CD4-positive, alpha-beta T cell treated with Interferon alpha-2 for 1 hour (primary cell): ENCODE data around the gene ZNF778.
"Not testable (repeated sequence)": the region's sequence is repeated elsewhere in the genome, so short reads cannot be mapped to it uniquely, and the experiment has no call there.

Experiments used
- DNase-seq, 2 donors: peaks; one replicate each; pipeline ENCODE4 v3.0.0-alpha.2; 2020 to 2022

Gene ZNF778

GRCh38 chr16:89183463-89183862, 34.0 kb upstream of the ZNF778 start:
- DNase-seq: no peak

- no peak for DNase-seq
Observed at GRCh38 chr16:89183975-89184676, 33.4 kb upstream of the ZNF778 start.

DNA sequence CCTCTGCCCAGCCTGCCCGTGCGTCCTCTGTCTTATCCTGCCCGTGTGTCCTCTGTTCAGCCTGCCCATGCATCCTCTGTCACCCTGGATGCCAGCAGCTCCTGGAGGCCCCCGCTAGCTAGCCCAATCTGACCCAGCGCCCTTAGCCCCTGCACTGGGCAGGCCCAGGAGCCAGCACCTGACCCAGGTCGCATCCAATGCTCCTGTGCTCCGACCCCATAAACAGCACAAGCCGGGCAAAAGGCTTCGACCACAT, 32.9 kb upstream of the ZNF778 start:
- no peak for DNase-seq

DNA sequence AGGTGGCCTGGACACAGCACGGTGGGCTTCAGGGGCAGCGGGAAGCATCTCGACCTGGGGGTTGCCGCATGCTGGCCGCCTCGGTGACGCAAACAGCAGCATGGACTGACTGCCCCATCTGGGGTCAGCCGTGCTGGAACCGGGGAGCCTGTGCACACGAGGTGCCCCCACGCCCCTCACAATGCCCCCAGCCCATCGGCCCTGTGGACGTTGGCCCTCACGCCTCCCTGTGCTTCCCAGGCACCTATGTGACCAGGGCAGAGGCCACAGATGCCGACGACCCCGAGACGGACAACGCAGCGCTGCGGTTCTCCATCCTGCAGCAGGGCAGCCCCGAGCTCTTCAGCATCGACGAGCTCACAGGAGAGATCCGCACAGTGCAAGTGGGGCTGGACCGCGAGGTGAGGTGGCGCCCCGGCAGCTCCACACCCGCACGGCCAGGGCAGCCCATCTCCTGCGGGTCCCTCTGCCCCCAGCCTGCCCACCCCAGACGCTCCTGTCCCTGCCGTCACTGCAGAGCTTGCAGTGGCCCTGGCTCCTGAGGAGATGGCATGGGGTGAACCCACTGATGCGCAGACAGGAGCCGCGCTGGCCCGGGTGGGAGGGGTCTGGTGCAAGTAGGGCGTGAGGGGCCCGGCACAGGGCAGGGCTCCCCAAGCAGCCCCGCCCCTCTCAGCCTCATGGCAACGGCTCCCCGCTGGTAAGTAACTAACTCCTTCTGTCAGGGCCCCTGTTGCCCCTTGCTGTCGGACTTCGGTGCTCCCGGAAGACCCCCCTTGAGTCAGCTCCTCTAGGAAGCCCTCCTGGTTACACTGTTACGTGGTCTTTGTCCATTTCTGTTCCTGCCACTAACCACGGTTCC, 32.3 kb upstream of the ZNF778 start:
- DNase-seq: no peak

- DNase-seq: not testable (repeated sequence)
Observed at GRCh38 chr16:89185887-89186592, 31.5 kb upstream of the ZNF778 start.

- not testable (repeated sequence) for DNase-seq
Observed at GRCh38 chr16:89186593-89187031, 30.9 kb upstream of the ZNF778 start.

DNA sequence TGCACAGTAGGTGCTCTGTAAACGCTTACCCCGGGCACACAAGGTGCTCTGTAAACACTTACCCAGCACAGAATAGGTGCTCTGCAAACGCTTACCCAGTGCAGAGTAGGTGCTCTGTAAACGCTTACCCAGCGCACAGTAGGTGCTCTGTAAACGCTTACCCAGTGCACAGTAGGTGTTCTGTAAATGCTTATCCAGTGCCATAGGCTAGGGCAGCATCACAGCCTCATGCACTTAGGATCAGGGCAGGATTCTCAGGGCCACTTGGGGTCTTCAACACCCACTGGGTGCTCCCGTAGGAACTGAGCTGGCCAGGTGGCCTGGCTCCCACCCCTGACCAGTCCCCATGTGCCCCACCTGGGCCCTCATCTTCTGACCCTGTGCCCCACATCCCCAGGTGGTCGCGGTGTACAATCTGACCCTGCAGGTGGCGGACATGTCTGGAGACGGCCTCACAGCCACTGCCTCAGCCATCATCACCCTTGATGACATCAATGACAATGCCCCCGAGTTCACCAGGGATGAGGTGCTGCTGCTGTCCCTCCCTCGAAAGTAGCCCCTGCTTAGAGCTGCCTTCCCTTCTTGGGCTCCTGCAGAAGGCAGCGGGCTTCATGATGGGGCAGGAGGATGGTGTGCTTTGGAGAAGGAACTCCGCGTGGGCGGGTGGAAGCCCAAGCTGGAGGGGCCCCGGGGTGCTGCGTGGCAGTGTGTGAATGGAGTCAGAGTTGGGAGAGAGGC, 30.3 kb upstream of the ZNF778 start:
- DNase-seq: peak in 1 of 2 donors; percentile 25

- no peak for DNase-seq
Observed at GRCh38 chr16:89187770-89188392, 29.6 kb upstream of the ZNF778 start.

DNA sequence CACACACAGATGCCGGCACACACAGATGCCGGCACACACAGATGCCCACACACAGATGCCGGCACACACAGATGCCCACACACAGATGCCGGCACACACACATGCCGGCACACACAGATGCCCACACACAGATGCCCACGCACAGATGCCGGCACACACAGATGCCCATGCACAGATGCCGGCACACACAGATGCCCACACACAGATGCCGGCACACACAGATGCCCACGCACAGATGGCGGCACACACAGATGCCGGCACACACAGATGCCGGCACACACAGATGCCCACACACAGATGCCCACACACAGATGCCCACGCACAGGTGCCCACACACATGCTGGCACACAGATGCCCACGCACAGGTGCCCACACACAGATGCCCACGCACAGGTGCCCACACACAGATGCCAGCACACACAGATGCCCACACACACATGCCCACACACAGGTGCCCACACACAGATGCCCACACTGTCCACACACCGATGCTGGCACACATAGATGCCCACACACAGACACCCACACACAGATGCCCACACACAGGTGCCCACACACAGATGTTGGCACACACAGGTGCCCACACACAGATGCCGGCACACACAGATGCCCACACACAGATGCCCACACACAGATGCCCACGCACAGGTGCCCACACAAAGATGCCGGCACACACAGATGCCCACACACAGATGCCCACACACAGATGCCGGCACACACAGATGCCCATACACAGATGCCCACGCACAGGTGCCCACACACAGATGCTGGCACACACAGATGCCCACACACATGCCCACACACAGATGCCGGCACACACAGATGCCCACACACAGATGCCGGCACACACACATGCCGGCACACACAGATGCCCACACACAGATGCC, 28.8 kb upstream of the ZNF778 start:
- DNase-seq: not testable (repeated sequence)

GRCh38 chr16:89189358-89190025, 28.0 kb upstream of the ZNF778 start:
- no peak for DNase-seq

DNA sequence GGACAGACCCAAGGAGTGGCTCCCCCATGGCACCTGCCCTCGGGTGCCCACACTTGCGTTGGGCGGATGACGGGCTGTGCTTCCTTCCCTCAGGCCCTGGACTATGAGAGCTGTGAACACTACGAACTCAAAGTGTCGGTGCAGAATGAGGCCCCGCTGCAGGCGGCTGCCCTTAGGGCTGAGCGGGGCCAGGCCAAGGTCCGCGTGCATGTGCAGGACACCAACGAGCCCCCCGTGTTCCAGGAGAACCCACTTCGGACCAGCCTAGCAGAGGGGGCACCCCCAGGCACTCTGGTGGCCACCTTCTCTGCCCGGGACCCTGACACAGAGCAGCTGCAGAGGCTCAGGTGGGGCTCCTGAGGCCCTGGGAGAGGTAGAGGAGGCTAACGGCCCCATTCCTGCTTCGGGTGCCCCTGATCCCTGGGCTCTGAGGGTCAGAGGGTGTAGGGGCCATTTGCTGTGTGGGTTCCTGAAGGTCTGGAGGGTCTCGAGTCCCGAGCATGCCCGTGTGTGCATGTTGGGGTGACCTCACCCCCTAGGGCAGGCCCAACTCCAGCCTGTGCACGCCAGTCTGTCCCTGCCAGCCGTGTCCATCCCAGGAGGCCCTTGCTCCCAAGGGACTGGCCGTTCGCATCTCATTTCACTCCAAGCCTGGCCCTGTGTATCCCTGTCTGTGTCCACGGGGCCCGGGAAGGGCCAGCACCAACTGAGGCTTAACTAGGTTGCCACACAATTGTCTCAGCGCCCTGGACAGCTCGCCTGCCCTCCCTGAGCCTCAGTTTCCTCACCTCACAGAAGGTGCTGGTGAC, 27.1 kb upstream of the ZNF778 start:
- no peak for DNase-seq

- no peak for DNase-seq
Observed at GRCh38 chr16:89191033-89191900, 26.2 kb upstream of the ZNF778 start.

GRCh38 chr16:89191901-89192185, 25.7 kb upstream of the ZNF778 start:
- no peak for DNase-seq

GRCh38 chr16:89192186-89192955, 25.1 kb upstream of the ZNF778 start:
- DNase-seq: peak; percentile 90

DNA sequence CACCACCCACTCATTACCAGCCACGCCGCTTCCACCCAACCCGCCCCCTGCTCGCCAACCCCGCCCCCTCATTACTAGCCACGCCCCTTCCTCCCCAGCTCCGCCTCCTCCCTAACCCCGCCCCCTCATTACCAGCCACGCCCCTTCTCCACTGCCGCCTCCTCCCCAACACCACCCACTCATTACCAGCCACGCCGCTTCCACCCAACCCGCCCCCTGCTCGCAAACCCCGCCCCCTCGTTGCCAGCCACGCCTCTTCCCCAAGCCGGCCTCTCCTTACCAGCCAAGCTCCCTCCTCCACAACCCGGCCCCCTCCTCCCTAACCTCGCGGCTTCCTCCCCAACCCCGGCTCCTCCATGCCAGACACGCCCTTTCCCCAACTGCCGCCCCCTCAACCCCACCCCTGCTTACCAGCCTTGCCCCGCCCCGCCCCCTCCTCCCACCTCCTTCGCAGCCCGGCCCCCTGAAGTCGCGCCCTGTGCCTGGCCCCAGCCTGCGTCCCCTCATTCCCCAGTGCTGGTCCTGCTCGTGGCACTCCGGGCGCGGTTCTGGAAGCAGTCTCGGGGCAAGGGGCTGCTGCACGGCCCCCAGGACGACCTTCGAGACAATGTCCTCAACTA, 24.4 kb upstream of the ZNF778 start:
- DNase-seq: peak; percentile 71 to 72

- no peak for DNase-seq
Observed at GRCh38 chr16:89193576-89194293, 23.8 kb upstream of the ZNF778 start.
